Measurements from ENCODE around the gene OR1M1. TPM values are rescaled to one million over a fixed set of nuclear protein-coding genes. Genes with fewer than 3 reads are reported as not detected.

OR1M1 gene
- total and polyA plus RNA-seq, 10 of the 15 experiments (the other 5 are each of a cell fraction or from before 2014, with no cell fraction given): not detected

- CTCF ChIA-PET: interaction anchor here (0.6 kb wide), 1 partner anchor 10 kb away, joined by 3 read pairs; no protein-coding TSS in a partner anchor
- POLR2A ChIA-PET: no interaction called here
- DNase-seq (ENCODE audit: low read depth, low spot score) (no peak), ATAC-seq (no peak), FAIRE-seq (no peak)
- H3K36me3 ChIP-seq (ENCODE audit: control insufficient read depth in 2 of 2, insufficient read depth in 2 of 2, low read length in 1 of 2): no peaks in the 10 kb centered on the region
- H3K9ac ChIP-seq (ENCODE audit: control insufficient read depth, insufficient read depth, low read length): no peak overlapping the region
- H4K20me1 ChIP-seq (ENCODE audit: control insufficient read depth, insufficient read depth): no peaks in the 10 kb centered on the region
- 50% methylated on average over 16 of the region's 16 CpGs for WGBS (ENCODE audit: insufficient coverage, insufficient replicate concordance, low lambda C conversion rate, missing lambda C conversion rate)
- no peak overlapping the region for H3K4me2 ChIP-seq (ENCODE audit: control insufficient read depth, insufficient read depth)
- intact Hi-C loops (cut with micrococcal nuclease; ENCODE audit: unreplicated experiment): loop anchor here (10.0 kb wide), 1 partner anchor 421 kb away; no protein-coding TSS in a partner anchor
- in situ Hi-C loops (cut with MboI): no loop called here
- no peaks in the 10 kb centered on the region for H3K79me2 ChIP-seq (ENCODE audit: control insufficient read depth, insufficient read depth, low read length)
- no peaks in the 10 kb centered on the region; the same call in 2 of the 3 replicates for H3K9me3 ChIP-seq (replicated peaks; ENCODE audit: control insufficient read depth, insufficient read depth, low read length)
- RAD21 ChIA-PET (ENCODE audit: unreplicated experiment): no interaction called here
- no peak overlapping the region for H3K27ac ChIP-seq (ENCODE audit: control insufficient read depth, insufficient read depth)
- TF ChIP-seq RB1 (IDR thresholded peaks at IDR 0.05; ENCODE audit: borderline replicate concordance) (no peak), MTA2 (IDR thresholded peaks at IDR 0.05; ENCODE audit: low read depth) (no peak), NR2C2 (IDR thresholded peaks at IDR 0.05; ENCODE audit: borderline replicate concordance, control insufficient read depth, insufficient read length, low read depth) (no peak), BMI1 (IDR thresholded peaks at IDR 0.05; ENCODE audit: borderline replicate concordance) (no peak), SMARCA5 (IDR thresholded peaks at IDR 0.05) (no peak), HDAC6 (IDR thresholded peaks at IDR 0.05; ENCODE audit: unreplicated experiment) (no peak), E4F1 (IDR thresholded peaks at IDR 0.05; ENCODE audit: borderline replicate concordance, partially characterized antibody) (no peak), PBX3 (IDR thresholded peaks at IDR 0.05; ENCODE audit: insufficient replicate concordance, low read depth, low read length) (no peak)
- no peaks in the 10 kb centered on the region for H3K27me3 ChIP-seq (replicated peaks in 1 of 2; ENCODE audit: control insufficient read depth in 2 of 2, insufficient read depth in 2 of 2, low read length in 1 of 2)
- no peak overlapping the region for H3K4me3 ChIP-seq
- SMC1A ChIA-PET (ENCODE audit: uncharacterized antibody, unreplicated experiment): no interaction called here
- BruUV-seq (replicated peaks): no TSS peak
- H2AFZ ChIP-seq (ENCODE audit: control insufficient read depth, low read depth, low read length): no peak overlapping the region
- H3K4me1 ChIP-seq (ENCODE audit: control insufficient read depth, insufficient read depth, low read length): no peaks in the 10 kb centered on the region
Measured at GRCh38 chr19:9075064-9075949, 11.6 kb upstream of the OR1M1 start.

Measured in GM12878 (cell line).